AG04449 (cell line): ENCODE results near the gene MED16.

Experiments used
- CTCF ChIA-PET: fragments of 350-600 bp; formaldehyde crosslinking; extraction: SDS; loops from one replicate; lab custom pipeline; 2021; ENCODE audit warnings: antibody characterized with exemption; lab: Yijun Ruan, JAX
- POLR2A ChIA-PET: fragments of 400-600, 350-600 bp; formaldehyde crosslinking; extraction: SDS; loops from one replicate; lab custom pipeline; 2020; ENCODE audit warnings: antibody characterized with exemption, inconsistent platforms; lab: Yijun Ruan, JAX
- DNase-seq: peaks from one replicate; pipeline ENCODE4 v3.0.0-alpha.2; 2010; ENCODE audit warnings: low read depth, low spot score
- H3K4me3 ChIP-seq: 2 replicates; pipeline ENCODE4 v1.5.1; 2011; ENCODE audit warnings: low read depth, mild to moderate bottlenecking, control low read depth, low read length
- TF ChIP-seq, protein P1 (sequence below): IDR thresholded peaks from one replicate; pipeline ENCODE4 v1.5.1; 2011; ENCODE audit warnings: mild to moderate bottlenecking, moderate library complexity, low read length, control low read depth, inconsistent platforms; ENCODE audit not compliant: insufficient read depth; ENCODE audit errors: missing control alignments

Gene MED16, protein sequence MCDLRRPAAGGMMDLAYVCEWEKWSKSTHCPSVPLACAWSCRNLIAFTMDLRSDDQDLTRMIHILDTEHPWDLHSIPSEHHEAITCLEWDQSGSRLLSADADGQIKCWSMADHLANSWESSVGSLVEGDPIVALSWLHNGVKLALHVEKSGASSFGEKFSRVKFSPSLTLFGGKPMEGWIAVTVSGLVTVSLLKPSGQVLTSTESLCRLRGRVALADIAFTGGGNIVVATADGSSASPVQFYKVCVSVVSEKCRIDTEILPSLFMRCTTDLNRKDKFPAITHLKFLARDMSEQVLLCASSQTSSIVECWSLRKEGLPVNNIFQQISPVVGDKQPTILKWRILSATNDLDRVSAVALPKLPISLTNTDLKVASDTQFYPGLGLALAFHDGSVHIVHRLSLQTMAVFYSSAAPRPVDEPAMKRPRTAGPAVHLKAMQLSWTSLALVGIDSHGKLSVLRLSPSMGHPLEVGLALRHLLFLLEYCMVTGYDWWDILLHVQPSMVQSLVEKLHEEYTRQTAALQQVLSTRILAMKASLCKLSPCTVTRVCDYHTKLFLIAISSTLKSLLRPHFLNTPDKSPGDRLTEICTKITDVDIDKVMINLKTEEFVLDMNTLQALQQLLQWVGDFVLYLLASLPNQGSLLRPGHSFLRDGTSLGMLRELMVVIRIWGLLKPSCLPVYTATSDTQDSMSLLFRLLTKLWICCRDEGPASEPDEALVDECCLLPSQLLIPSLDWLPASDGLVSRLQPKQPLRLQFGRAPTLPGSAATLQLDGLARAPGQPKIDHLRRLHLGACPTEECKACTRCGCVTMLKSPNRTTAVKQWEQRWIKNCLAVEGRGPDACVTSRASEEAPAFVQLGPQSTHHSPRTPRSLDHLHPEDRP

GRCh38 chr19:892894-893689 is at the start of gene MED16, which contains the start of gene RNU6-9:
TSS of gene MED16 (minus strand) at chr19:893187. CDS start at chr19:891131, 2,056 bp downstream.
TSS of gene RNU6-9 (plus strand) at chr19:893484.
- TF ChIP-seq, protein P1, sequence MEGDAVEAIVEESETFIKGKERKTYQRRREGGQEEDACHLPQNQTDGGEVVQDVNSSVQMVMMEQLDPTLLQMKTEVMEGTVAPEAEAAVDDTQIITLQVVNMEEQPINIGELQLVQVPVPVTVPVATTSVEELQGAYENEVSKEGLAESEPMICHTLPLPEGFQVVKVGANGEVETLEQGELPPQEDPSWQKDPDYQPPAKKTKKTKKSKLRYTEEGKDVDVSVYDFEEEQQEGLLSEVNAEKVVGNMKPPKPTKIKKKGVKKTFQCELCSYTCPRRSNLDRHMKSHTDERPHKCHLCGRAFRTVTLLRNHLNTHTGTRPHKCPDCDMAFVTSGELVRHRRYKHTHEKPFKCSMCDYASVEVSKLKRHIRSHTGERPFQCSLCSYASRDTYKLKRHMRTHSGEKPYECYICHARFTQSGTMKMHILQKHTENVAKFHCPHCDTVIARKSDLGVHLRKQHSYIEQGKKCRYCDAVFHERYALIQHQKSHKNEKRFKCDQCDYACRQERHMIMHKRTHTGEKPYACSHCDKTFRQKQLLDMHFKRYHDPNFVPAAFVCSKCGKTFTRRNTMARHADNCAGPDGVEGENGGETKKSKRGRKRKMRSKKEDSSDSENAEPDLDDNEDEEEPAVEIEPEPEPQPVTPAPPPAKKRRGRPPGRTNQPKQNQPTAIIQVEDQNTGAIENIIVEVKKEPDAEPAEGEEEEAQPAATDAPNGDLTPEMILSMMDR, result no peak
- ChIA-PET CTCF (interaction anchor here (0.8 to 1.8 kb wide), 5 partner anchors 14 to 124 kb away, joined by 3 to 8 read pairs (median 3); no protein-coding TSS in a partner anchor), POLR2A (interaction anchor here (1.0 to 2.1 kb wide), 2 partner anchors 14 to 29 kb away, joined by 3 to 7 read pairs; no protein-coding TSS in a partner anchor)
- DNase-seq, result peak; percentile 49
- H3K4me3 ChIP-seq, result peak within 1 kb of the TSS; percentile 80

DNA sequence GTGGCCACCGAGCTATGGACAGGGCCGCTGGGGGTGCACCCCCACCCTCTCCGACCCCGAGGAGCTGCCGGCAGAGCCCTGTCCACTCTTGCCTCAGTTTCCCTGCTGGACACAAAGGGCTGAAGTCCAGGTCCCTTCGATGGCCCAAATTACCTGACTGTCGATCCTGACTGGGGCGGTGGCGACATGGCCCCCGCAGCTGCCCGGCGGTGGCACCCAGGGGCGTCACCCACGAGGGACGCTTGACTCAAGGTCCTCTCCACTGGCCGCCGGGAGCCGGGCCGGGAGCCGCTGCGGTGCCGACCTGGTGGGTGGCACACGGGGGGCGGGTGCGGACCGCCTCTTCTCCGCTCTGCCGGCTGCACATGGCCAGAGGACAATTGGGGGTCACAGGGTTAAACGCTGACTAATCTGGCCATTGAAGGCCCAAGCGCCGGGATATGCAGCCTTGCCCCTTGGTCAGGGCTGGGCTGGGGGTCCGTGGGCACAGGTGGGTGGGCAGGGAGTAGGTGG is 49.2 kb upstream of the MED16 start:
- no peak overlapping the region for H3K4me3 ChIP-seq
- TF ChIP-seq, protein P1, result no peak
- CTCF ChIA-PET, result no interaction called here
- POLR2A ChIA-PET, result no interaction called here
- no peak for DNase-seq

GRCh38 chr19:941292-942132 is 48.5 kb upstream of the MED16 start:
- DNase-seq, result no peak
- TF ChIP-seq, protein P1, result no peak
- H3K4me3 ChIP-seq, result no peak overlapping the region
- CTCF ChIA-PET, result no interaction called here
- POLR2A ChIA-PET, result no interaction called here

- TF ChIP-seq, protein P1, result no peak
- no peak overlapping the region for H3K4me3 ChIP-seq
- no peak for DNase-seq
- POLR2A ChIA-PET, result no interaction called here
- CTCF ChIA-PET, result no interaction called here
Observed at GRCh38 chr19:940591-941291, 47.8 kb upstream of the MED16 start.

DNA sequence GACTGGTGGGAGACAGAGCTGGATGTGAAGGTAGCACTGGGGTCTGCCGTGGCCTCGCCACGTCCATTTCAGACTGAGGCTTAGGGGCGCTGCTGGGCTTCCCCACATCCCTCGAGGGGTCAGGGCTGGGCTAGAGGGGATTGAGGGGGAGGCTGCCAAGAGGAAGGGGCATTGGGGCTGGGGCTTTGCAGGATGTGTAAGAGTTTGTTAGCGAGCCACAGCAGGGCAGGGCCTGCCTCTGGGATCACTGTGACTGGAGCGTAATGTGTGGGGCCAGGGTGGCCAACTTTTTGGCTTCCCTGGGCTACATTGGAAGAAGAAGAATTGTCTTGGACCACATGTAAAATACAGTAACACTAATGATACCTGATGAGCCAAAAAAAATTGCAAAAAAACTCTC is 46.9 kb upstream of the MED16 start:
- no peak overlapping the region for H3K4me3 ChIP-seq
- ChIA-PET CTCF (interaction anchor here (2.0 kb wide), 1 partner anchor 17 kb away, joined by 7 read pairs; no protein-coding TSS in a partner anchor), POLR2A (no interaction called here)
- no peak for DNase-seq
- TF ChIP-seq, protein P1, result no peak
